NCI-H510A (cell line): Measurements from ENCODE around the gene PTPRA.

ENCODE experiments used
- DNase-seq: peaks from one replicate; lab custom pipeline; 2025; lab: John Stamatoyannopoulos, UW

The PTPRA gene

GRCh38 chr20:2858591-2858990, 14.7 kb upstream of the PTPRA start:
- no peak for DNase-seq

GRCh38 chr20:2859330-2860121, 13.8 kb upstream of the PTPRA start:
- no peak for DNase-seq

- no peak for DNase-seq
Measured at GRCh38 chr20:2864626-2865025, 8.7 kb upstream of the PTPRA start.

- DNase-seq = no peak
Measured at GRCh38 chr20:2865101-2865500, 8.2 kb upstream of the PTPRA start.

GRCh38 chr20:2865630-2866029, 7.7 kb upstream of the PTPRA start:
- no peak for DNase-seq

- DNase-seq = no peak
Measured at GRCh38 chr20:2866236-2866635, 7.0 kb upstream of the PTPRA start.

GRCh38 chr20:2867081-2867864, 6.0 kb upstream of the PTPRA start:
- DNase-seq = no peak

GRCh38 chr20:2869381-2869780, 3.9 kb upstream of the PTPRA start:
- DNase-seq = no peak

GRCh38 chr20:2871111-2871465, 2.2 kb upstream of the PTPRA start:
- DNase-seq = no peak

GRCh38 chr20:2871661-2872458, 1.4 kb upstream of the PTPRA start:
- no peak for DNase-seq

GRCh38 chr20:2872459-2873009, 747 bp upstream of the PTPRA start:
- peak; percentile 39 for DNase-seq

GRCh38 chr20:2873747-2874041, 413 bp downstream of the PTPRA start:
- no peak for DNase-seq

- DNase-seq = no peak
Measured at GRCh38 chr20:2874456-2874855, 1.2 kb downstream of the PTPRA start.

GRCh38 chr20:2875690-2876203, 2.5 kb downstream of the PTPRA start:
- DNase-seq = no peak

GRCh38 chr20:2878515-2878914, 5.2 kb downstream of the PTPRA start:
- DNase-seq = no peak

GRCh38 chr20:2879146-2879545, 5.9 kb downstream of the PTPRA start:
- DNase-seq = no peak

GRCh38 chr20:2880650-2881049, 7.4 kb downstream of the PTPRA start:
- DNase-seq = no peak

- no peak for DNase-seq
Measured at GRCh38 chr20:2883726-2884637, 10.7 kb downstream of the PTPRA start.

- no peak for DNase-seq
Measured at GRCh38 chr20:2887715-2888114, 14.4 kb downstream of the PTPRA start.

GRCh38 chr20:2888224-2888955, 15.1 kb downstream of the PTPRA start:
- no peak for DNase-seq

GRCh38 chr20:2889209-2889608, 15.9 kb downstream of the PTPRA start:
- DNase-seq = no peak
